Frontal cortex (tissue), 4 donors: Measurements from ENCODE around the gene TMOD2. TPM values are rescaled to one million over a fixed set of nuclear protein-coding genes. Genes with fewer than 3 reads are reported as not detected.
A peak's percentile ranks its signal among the peaks of the same experiment; 100 is the strongest.

Source experiments
- DNase-seq, 2 donors: peaks; one replicate each; pipeline ENCODE4 v3.0.0; 2012; ENCODE audit warnings: low spot score in 2 of 2
- FAIRE-seq: peaks from 2 replicates; lab custom pipeline; 2012; peaks lifted over from hg19 to GRCh38; lab: Jason Lieb, UNC
- total RNA-seq: library from RNA; depleted of rRNA; stranded (reverse); fragments of >200 nt; gene quantifications from one replicate; pipeline ENCODE4 v1.2.3, GENCODE V29; 2014
- donor health status: control.
- donor health status: control.
- donor health status: control.

The TMOD2 gene
- 198 TPM for total RNA-seq

DNA sequence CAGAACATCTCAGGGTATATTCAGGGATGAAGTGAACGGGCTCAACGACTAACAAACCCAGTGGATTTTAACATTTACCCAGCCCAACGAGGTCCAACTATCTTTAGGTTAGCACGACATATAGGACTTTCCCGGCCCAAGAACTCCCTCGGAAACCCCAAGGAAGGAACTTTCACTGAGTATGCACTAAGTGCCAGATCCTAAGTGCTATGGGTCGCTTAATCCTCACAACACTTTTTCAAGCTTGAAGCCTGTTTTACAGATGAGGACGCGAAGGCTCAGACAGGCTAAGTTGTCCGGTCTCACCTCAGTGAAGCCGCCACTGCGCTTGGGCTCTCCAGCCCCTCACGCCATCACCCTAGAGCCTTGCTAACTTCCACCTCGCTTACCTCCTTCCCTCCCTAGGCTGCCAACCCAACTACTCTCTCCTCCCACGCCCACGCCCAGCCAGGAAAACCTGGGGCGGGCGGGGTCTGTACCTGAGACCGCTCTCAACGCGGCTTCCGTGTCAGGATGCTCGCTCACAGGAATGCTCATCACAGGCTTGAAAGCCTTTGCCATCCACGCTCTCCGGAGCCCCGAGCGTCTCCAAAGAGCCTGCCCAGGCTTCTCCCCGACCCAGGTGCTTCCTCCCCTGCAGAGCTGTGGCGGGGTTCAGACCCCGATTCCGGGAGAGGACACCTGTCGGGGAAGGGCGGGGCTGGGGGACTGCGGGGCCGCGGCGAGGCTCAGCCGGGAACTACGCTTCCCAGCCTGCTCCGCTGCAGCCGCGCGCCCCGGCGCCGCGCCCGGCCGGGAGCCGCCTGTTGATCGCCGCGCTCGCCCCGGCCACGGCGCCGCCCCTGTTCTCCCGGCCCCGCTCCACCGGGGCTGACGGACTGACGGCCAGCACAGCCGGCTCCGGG lies at the start of gene TMOD2:
TSS of gene TMOD2 (plus strand) at position 806 of the 905 bp plus-strand sequence. CDS start 14,845 bp downstream, outside the sequence.
- FAIRE-seq (no peak), DNase-seq (peak; percentile 60 to 70)

DNA sequence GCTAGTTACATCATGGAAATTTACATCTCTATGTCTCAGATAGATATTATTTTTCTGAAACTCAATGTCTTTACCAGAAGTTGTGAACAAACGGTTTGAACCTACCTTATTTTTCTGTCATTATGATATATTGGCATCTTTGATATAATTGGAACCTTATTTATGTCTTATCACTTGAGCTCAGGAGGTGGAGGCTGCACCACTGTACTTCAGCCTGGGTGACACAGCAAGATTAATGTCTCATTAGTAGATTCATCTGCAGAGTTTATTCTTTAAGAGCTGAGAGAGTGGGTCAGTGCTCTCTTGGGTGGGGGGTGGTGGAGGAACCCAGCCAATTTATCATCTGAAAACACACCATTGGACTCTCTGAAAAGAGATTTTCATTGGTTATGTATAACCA lies 48.7 kb upstream of the TMOD2 start:
- no peak for FAIRE-seq

DNA sequence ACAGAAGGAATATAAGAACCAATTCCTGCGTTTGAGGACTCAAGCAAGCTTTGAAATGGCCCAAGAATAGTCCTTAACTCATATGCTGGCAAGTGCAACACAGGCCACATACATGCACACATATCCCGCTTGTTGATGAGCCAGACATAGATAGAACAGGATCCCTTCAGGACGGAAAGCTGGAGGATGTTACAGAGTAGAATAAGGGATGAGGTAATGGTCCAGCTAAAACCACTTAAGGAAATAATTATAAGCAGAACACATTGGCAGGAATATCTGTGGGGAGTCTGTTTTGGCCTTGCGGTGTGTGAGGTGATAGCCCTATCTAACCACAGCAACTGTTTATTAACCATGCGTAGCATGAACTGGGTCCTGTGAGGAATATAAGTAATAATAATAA lies 45.1 kb upstream of the TMOD2 start:
- FAIRE-seq (no peak), DNase-seq (no peak)

More for the DNA sequence above, 48.7 kb upstream of the TMOD2 start:
- DNase-seq = no peak

DNA sequence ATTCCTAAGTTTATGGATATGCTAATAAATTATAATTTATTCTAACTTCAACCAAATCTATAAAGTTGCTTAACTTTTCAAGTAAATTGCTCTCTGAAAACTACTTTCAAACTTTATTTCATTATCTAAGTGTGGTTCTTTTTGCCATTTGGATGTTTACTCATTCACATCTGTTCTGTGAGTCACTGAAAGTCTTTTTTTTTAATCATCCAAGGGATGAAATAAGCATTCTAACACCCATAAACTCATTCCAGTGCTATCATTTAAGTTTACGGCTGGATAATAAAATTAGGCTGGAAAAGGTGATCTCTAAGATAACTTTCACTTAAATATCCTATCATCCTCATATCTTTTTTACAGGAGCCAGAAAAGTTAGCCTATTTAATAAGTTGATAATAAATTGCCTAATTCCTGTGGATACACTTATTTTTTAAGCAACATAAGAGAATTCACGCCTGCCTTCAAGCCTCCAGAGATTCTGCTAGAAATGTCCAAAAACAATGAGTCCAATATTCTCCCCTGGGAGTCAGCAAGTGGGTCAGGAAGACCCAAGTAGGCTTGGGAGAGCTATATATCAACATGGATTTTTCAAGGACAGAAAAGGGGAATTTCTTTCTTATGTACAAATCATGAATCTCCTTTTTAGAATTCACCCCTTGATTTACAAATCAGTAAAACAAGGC lies 44.3 kb upstream of the TMOD2 start:
- DNase-seq = no peak

DNA sequence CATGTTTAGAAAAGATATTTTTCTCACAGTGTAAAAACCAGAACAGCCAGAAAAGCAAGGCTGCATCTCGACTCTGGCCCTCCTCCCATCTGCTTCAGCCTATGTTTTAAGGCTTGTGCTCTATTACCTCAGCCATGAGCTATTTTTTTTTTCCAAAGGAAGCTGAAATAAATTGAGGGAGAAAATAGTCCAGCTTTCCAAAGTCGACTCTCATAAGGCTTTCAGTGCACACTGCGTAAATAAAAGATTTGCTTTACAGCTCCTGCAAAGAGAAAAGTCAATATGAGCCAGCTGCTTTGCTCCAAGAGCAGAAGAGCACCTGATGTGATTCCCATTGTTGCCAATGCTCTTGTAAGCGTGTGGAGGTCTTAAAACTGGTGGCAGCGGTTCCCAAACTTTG lies 43.4 kb upstream of the TMOD2 start:
- no peak for DNase-seq
- FAIRE-seq = no peak

More for the DNA sequence above, 44.3 kb upstream of the TMOD2 start:
- FAIRE-seq = no peak

DNA sequence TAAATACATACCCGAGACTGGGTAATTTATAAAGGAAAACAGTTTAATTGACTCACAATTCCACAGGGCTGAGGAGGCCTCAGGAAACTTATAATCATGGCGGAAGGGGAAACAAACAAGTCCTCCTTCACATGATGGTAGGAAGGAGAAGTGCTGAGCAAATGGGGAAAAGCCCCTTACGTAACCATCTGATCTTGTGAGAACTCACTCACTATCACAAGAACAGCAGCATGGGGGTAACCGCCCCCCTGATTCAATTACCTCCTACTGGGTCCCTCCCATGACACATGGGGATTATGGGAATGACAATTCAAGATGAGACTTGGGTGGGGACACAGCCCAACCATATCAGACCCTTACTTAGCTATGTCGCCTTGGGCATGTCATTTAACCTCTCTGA lies 42.4 kb upstream of the TMOD2 start:
- FAIRE-seq = no peak

DNA sequence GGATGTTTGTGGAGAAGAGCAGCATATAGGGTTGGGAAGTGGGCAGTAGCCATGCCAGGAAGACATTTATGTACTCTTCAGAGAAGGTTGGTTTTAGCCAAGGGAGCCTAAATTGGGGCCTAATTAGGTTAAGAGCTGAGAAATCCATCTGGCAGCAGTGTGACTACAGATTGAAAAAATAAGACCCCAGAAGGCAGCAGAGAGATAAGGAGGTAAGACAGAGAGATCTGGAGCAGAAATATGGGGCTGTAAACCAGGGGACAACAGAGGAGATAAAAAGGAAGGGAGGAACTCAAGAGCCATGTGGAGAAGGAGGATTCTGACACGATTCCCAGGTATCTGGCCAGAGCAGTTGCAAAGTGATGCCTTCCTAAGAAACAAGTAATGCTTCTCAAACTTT lies 37.2 kb upstream of the TMOD2 start:
- FAIRE-seq (no peak), DNase-seq (no peak)

More for the DNA sequence above, 42.4 kb upstream of the TMOD2 start:
- DNase-seq = no peak

DNA sequence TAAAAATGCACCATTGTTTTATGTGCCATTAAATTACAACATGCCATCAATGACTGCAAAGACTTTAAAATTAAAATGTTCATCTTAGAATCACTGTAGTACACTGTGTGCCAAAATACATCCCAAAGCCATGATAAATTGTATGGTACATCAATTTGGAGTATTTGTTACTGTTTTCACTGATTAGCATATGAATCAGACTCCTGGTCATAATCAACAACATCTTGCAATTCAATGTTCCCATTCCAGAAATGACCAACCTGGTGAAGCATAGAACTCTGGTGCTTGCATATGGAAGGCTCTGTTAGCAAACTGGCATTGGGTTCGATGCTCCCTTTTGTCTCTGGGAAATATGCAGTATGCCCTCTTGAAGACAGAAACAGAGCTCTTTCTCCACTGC lies 36.5 kb upstream of the TMOD2 start:
- FAIRE-seq = no peak

DNA sequence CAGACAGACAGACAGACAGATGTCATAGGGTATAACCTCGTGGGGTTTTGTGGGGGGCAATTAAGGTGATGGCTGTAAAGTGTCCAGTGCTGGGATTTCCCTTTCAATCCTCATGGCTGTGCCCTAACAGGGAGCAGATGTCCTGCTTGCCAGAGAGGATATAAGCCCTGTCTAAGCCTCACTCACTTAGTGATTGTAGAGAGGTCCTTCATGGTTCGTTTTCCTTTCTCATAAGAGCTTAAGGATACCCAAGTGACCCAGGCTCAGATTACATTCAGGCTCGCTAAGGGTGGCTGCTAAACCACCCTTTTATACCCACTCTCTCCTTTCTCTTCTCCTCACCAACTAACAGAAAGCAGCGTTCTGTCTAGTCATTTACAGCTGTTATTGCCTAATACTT lies 33.2 kb upstream of the TMOD2 start:
- FAIRE-seq (no peak), DNase-seq (no peak)

More for the DNA sequence above, 36.5 kb upstream of the TMOD2 start:
- DNase-seq = no peak

DNA sequence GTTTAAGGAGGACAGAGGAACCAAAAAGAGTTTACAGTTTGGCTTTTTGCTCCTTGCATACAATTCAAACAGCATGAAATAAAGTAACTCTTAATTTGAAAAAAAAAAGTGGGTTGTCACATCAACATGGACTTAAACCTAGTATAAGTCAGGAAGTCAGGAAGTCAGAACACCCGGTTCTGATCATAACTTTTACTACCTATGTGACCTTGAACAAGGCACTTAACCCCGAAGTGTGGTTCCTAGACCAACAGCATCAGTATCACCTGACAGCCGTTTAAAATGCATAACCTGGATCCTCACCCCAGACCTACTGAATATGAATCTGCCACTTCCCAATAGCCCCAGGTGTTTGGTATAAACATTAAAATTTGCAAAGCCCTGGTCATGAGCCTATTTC lies 32.7 kb upstream of the TMOD2 start:
- DNase-seq = no peak
- no peak for FAIRE-seq

DNA sequence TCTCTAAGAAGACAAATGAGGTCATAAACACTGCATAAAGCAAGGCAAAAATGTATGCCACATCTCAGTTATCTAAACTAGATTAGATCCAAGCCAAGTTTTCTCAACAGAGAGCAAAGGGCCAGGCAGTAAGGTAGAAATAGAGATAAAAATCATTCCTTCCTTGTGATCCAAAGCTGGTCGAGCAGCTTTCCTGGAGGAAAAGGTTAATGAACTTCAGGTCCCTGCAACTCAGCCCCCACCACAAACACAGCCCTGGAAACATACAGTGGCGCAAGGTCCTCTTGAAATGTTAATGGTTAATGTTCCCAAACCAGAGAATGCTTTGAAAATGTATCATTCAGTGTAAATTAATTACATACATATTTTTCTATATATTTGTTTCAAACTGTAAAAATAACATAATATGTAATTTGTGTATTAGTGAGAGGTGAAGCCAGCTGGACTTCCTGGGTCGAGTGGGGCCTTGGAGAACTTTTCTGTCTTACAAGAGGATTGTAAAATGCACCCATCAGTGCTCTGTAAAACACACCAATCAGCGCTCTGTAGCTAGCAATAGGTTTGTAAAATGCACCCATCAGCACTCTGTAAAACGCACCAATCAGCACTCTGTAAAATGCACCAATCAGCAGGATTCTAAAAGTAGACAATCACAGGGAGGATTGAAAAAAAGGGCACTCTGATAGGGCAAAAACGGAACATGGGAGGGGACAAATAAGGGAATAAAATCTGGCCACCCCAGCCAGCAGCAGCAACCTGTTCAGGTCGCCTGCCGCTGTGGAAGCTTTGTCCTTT lies 31.0 kb upstream of the TMOD2 start:
- no peak for DNase-seq
- FAIRE-seq = no peak

DNA sequence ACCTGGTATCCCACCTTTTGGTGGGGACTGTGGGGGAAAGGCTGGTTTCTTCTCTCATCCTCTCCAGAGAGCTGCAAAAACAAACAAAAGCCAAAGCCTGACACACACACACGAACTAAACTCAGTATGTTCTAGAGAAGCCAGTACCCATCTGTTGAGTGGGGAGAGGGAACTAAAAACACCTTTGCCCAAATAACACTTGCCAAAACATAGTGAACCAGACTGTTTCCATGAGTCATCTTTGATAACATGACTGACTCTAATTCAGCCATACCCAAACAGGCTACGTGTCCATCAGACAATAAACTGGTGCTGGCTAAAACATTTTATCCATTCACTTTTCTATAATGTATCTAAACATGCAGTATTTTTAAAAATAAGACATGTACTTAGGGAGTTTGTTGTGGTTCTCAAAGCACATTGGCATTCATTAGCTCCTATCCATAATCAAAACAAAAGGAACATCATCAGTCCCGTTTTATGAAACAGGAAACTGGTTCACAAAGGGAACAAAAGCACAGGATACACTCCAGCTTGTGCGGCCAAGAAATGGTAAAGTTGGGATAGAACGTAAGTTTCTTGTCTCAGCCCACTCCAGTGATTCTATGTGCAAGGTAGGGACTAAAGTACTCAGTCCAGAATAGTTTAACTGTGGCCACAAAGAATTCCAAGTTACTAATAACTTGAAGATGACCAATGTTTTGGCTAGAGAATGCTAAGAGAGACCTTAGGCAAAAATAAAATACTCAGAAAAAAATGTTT lies 30.0 kb upstream of the TMOD2 start:
- DNase-seq (no peak), FAIRE-seq (no peak)

DNA sequence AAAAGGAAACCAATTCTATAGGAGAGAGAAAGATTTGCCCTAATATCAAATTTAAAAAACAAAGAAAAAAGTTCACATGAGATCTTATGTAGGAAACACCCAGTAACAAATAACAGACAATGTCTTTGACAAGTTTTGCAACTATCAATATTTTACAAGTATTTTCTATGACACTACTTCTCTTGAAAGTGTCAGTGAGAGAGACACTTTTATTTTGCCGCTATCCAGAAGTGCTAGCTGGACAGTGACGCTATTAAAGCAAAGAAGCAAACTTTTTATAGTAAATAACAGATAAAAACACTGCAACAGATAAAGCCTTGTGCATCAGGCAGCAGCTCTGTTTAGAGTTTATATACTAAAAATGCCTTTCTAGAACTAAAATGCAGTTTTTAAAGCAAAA lies 27.2 kb upstream of the TMOD2 start:
- no peak for FAIRE-seq
- no peak for DNase-seq

DNA sequence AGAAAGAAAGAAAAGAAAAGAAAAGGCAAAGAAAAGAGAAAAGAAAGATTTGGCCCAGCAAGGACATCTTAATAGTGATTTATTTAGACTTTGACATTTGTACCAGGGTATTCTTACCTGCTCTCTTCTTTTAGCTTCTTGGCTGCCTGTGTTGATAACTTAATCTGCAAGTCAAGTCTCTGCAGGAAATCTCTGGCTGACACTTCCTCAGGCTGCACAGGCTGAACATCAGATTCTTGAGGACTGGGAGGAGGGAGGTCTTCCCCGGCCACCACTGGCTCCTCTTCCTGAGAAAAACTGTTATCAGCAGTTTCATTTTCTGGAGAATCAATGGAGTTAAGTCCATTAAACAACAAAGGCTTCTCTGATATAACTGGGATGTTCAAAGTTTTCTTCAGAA lies 26.7 kb upstream of the TMOD2 start:
- DNase-seq (no peak), FAIRE-seq (no peak)

DNA sequence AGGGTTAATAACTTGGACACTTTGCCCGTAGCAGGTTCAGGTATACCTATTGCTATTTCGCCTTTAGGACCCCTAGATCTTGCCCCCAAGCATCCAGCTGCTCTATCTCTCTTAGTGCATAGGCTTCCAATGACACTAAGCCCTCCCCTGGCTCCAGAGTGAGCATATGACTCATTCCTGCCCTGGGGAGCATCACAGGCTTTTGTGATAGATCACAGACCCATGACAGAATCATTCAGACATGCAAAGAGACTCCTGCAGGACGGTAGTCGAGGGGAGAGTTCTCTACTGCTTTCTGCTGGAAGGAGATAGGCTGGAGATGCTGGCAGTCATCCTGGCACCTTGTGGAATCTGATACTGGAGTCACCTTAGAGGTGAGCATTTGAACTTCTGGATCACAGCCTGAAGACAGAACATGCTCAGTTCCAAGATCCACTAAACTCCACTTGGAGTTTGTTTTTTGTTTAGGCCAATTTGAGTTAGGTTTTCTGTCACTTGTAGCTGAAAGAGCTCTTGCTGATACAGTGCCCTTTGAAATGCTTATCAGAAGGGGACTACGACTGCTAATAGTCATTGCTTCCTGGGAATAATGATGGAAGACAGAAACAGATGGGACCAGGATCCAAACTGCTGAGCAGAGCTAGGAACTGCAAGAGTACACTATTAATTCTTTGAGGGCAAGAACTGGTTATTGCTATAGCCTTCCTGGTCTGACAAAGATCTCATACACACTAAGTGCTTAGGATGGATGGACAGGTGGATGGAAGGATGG lies 24.9 kb upstream of the TMOD2 start:
- FAIRE-seq = no peak
- DNase-seq = peak in 1 of 2 donors; percentile 33

DNA sequence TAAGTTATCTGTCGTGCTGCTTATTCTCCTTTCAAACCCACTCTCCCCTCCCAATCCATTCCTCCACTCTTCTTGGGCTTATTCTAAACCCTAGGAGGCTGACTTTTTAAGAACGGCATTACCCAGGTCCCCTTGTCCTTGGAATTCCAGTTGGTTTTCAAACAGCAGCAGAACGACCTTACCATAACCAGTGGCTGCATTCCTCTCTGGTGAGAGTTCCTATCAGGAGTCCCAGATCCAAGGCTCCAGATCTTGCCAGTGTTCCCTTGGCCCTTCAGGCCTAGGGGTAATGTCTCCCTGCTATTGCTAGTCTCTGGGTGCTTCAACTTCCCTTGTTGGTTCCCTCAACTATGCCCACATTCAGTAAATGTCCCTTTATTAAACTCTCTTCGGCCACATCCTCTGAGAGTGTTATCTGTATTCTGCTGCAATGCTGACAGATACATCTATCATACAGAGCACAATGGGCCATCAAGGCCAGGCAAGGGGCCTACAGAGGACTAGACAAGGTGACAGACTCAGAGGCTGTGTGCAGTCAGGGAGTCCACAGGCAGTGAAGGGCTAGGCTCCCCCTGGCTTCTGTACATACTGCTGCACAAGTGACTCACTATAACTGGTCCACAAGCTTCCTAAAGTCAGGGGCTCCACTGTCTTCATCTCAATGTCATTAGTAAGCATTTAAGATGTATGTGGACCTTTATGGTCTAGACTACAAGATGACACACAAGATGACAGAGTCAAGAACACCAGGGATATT lies 24.1 kb upstream of the TMOD2 start:
- FAIRE-seq = no peak
- DNase-seq = no peak

DNA sequence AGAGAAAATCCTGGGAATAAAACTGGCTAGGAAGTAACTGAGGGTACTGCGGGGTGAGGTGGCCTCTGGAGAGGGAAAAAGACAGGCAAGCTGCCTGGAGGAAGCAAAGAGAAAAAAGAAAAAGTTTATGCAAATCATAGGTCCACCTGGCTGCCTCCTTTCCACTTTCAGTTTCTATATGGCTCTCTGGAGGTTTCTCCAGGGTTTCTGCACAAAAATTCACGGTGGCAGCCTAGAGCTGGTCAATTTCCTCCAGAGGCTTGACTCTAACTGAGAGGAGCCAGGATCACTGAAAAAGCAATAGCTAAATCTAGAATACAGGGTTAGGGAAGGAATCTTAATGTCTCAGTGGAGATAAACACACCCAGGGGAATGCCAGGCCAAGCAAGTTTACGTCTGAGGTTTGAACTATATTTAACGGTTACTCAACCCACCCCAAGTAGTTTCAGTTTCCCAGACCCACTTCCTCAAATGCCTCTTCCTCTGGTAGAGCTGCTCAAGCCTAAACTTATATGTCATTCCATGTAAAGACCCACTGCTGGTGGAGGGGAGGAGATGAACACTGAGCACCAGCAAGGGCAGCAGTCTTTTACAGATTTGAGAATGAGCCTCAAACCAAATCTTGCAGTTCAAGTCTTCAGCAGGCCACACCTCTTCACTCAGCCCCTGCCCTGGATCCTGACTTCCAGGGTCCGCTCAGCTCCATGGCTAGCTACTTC lies 19.7 kb upstream of the TMOD2 start:
- DNase-seq (no peak), FAIRE-seq (no peak)

DNA sequence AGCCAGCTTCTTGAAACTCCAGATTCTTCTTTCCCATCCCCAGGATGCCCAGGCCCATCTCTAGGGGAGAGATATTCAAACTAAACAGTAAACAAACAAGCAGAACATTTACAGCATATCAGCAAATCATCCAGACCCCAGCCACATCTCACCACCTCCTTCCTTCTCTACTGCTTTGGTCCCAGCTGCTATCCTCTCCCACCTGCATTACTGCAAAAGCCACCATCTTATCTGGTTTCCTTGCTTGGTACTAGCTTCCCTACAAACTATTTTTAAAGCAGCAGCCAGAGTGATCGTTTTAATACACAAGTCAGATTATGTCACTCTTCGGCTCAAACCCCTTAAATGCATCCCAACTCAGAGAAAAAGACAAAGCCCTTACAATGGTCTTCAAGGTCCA lies 18.8 kb upstream of the TMOD2 start:
- FAIRE-seq (no peak), DNase-seq (no peak)
